GM12878 (cell line): ENCODE data around the gene VPREB1. TPM values are rescaled to one million over a fixed set of nuclear protein-coding genes. Genes with fewer than 3 reads are reported as not detected.
A peak's percentile ranks its signal among the peaks of the same experiment; 100 is the strongest.

Experiments
- ATAC-seq: fragments of 200-7000 bp; cut with Tn5 transposase; 3 replicates; pipeline ENCODE4 v1.9.1; 2020; ENCODE audit warnings: mild to moderate bottlenecking, moderate library complexity
- BruUV-seq: library from RNA; stranded (reverse); fragments of 400-500 nt; replicated peaks from 2 replicates; lab custom pipeline; 2021; lab: Mats Ljungman, UMichigan
- CTCF ChIA-PET: fragments of 300-600 bp; sonication (Branson Sonifier 250); formaldehyde crosslinking; extraction: SDS; loops from one replicate; lab custom pipeline; 2021; ENCODE audit warnings: inconsistent platforms; lab: Yijun Ruan, JAX
- POLR2A ChIA-PET: fragments of 350-600 bp; formaldehyde crosslinking; extraction: SDS; loops from one replicate; lab custom pipeline; 2021; ENCODE audit warnings: inconsistent platforms; lab: Charles Lee
- RAD21 ChIA-PET: fragments of 300-600 bp; sonication (Branson Sonifier 250); formaldehyde crosslinking; loops from one replicate; lab custom pipeline; 2023; ENCODE audit warnings: antibody characterized with exemption; ENCODE audit not compliant: unreplicated experiment; lab: Charles Lee
- SMC1A ChIA-PET: fragments of 300-600 bp; sonication (Branson Sonifier 250); formaldehyde crosslinking; loops from one replicate; lab custom pipeline; 2023; ENCODE audit not compliant: unreplicated experiment, uncharacterized antibody; lab: Charles Lee
- DNase-seq: peaks from one replicate; pipeline ENCODE4 v3.0.0-alpha.2; 2011; ENCODE audit warnings: low read depth, low spot score
- FAIRE-seq: peaks from 3 replicates; lab custom pipeline; 2011; peaks lifted over from hg19 to GRCh38; lab: Jason Lieb, UNC
- H2AFZ ChIP-seq: 2 replicates; pipeline ENCODE4 v1.6.0; 2011; ENCODE audit warnings: low read depth, low read length, control low read depth; ENCODE audit not compliant: control insufficient read depth
- H3K27ac ChIP-seq: 2 replicates; pipeline ENCODE4 v1.5.1; 2011; ENCODE audit warnings: control low read depth; ENCODE audit not compliant: control insufficient read depth, insufficient read depth
- H3K27me3 ChIP-seq, 2 experiments: replicated peaks in 1 of 2; 2 replicates each; pipeline versions ENCODE4 v1.6.0 to v1.6.1; 2011; ENCODE audit warnings: low read length in 1 of 2; ENCODE audit not compliant: control insufficient read depth in 2 of 2, insufficient read depth in 2 of 2
- H3K36me3 ChIP-seq, 2 experiments: 2 replicates each; pipeline ENCODE4 v1.5.1; 2011; ENCODE audit warnings: low read length in 1 of 2; ENCODE audit not compliant: control insufficient read depth in 2 of 2, insufficient read depth in 2 of 2
- H3K4me1 ChIP-seq: 2 replicates; pipeline ENCODE4 v1.6.1; 2011; ENCODE audit warnings: mild to moderate bottlenecking, low read length, moderate library complexity, mixed read lengths; ENCODE audit not compliant: control insufficient read depth, insufficient read depth
- H3K4me2 ChIP-seq: 2 replicates; pipeline ENCODE4 v1.6.0; 2011; ENCODE audit warnings: control low read depth; ENCODE audit not compliant: control insufficient read depth, insufficient read depth
- H3K4me3 ChIP-seq: fragments of 200-600 bp; sonication (generic); 2 replicates; pipeline ENCODE4 v1.5.1; 2016
- H3K79me2 ChIP-seq: 2 replicates; pipeline ENCODE4 v1.6.0; 2011; ENCODE audit warnings: low read length; ENCODE audit not compliant: control insufficient read depth, insufficient read depth
- H3K9ac ChIP-seq: 2 replicates; pipeline ENCODE4 v1.8.0; 2011; ENCODE audit warnings: low read length, control low read depth, mixed read lengths; ENCODE audit not compliant: control insufficient read depth, insufficient read depth
- H3K9me3 ChIP-seq: replicated peaks from 3 replicates; pipeline ENCODE4 v1.5.1; 2011; ENCODE audit warnings: mild to moderate bottlenecking, low read length; ENCODE audit not compliant: control insufficient read depth, insufficient read depth
- H4K20me1 ChIP-seq: 2 replicates; pipeline ENCODE4 v1.6.0; 2011; ENCODE audit not compliant: control insufficient read depth, insufficient read depth
- ASH2L ChIP-seq: fragments of 300-600, 200-600 bp; sonication (generic); IDR thresholded peaks from 2 replicates; pipeline ENCODE4 v1.6.1; 2017; ENCODE audit warnings: low read depth, mild to moderate bottlenecking, borderline replicate concordance
- CREM ChIP-seq: IDR thresholded peaks from 2 replicates; pipeline ENCODE4 v1.6.1; 2014; ENCODE audit warnings: antibody characterized with exemption, low read depth
- RAD21 ChIP-seq: IDR thresholded peaks from 2 replicates; pipeline ENCODE4 v1.6.1; 2011; ENCODE audit warnings: mild to moderate bottlenecking, low read depth, low read length, moderate library complexity; ENCODE audit not compliant: insufficient read depth
- SMC3 ChIP-seq: IDR thresholded peaks from 2 replicates; pipeline ENCODE4 v1.6.1; 2011; ENCODE audit warnings: low read length, improper control_type of control experiment, borderline replicate concordance
- SREBF1 ChIP-seq: IDR thresholded peaks from 2 replicates; pipeline ENCODE4 v1.6.1; 2012; ENCODE audit warnings: mild to moderate bottlenecking, low read length
- SUPT20H ChIP-seq: IDR thresholded peaks from 2 replicates; pipeline ENCODE4 v1.6.1; 2011; ENCODE audit warnings: low read depth, mild to moderate bottlenecking, low read length, moderate library complexity, borderline replicate concordance; ENCODE audit not compliant: control insufficient read depth
- YY1 ChIP-seq: IDR thresholded peaks from 2 replicates; pipeline ENCODE4 v1.6.1; 2011; ENCODE audit warnings: low read depth, mild to moderate bottlenecking, low read length
- ZNF217 ChIP-seq: fragments of 450-650 bp; IDR thresholded peaks from 2 replicates; pipeline ENCODE4 v1.6.1; 2017; ENCODE audit warnings: antibody characterized with exemption, mild to moderate bottlenecking
- ZNF622 ChIP-seq: fragments of 450-650 bp; IDR thresholded peaks from 2 replicates; pipeline ENCODE4 v1.6.1; 2017; ENCODE audit warnings: mild to moderate bottlenecking, inconsistent platforms
- WGBS: methylation state at CpG from one replicate; pipeline ENCODE4 v1.1.6; 2016; ENCODE audit warnings: low lambda C conversion rate; ENCODE audit not compliant: insufficient replicate concordance, insufficient coverage; ENCODE audit errors: missing lambda C conversion rate; 5-methylcytosine and 5-hydroxymethylcytosine counted together
- in situ Hi-C: fragments of 300-500 bp; cut with MboI; formaldehyde crosslinking; loops from 9 replicates; pipeline ENCODE4 v1.14.3; 2018; ENCODE audit warnings: mixed read lengths
- intact Hi-C: fragments of 100-400 bp; cut with micrococcal nuclease; formaldehyde crosslinking; loops from one replicate; pipeline ENCODE4 v1.14.2; 2022; ENCODE audit not compliant: unreplicated experiment
- polyA plus RNA-seq, 11 experiments: library from polyadenylated mRNA; depleted of rRNA in 4 of 11; unstranded in 6 of 11; stranded (reverse) in 5 of 11; fragments of >200 nt; fragmentation: Nextera tagmentation in 4 of 11; fragmentation: Illumina TruSeq in 1 of 11; extraction: Ambion mirVana in 4 of 11; extraction: Trizol in 1 of 11; gene quantifications; 1 replicate in 1 of 11; 2 replicates in 10 of 11; pipeline versions ENCODE4 v1.2.1 to v1.2.3, GENCODE V29; 2011 to 2016; ENCODE audit warnings: inconsistent platforms in 2 of 11, missing spikeins in 2 of 11, low read depth in 1 of 11
- total RNA-seq, 4 experiments: library from RNA; depleted of rRNA in 3 of 4; stranded (reverse); fragments of >200 nt in 3 of 4; fragmentation: Illumina TruSeq in 1 of 4; extraction: Trizol in 1 of 4; gene quantifications; 2 replicates each; pipeline versions ENCODE4 v1.2.1 to v1.2.3, GENCODE V29; 2013 to 2021
- TF ChIP-seq, protein P1 (sequence below), 3 experiments: IDR thresholded peaks in 2 of 3; conservative IDR thresholded peaks in 1 of 3; 2 replicates each; pipeline ENCODE4 v1.5.1; 2011; ENCODE audit warnings: low read depth in 3 of 3, low read length in 3 of 3, mild to moderate bottlenecking in 3 of 3, control low read depth in 2 of 3, moderate library complexity in 2 of 3, inconsistent platforms in 1 of 3, mixed read lengths in 1 of 3; ENCODE audit not compliant: control insufficient read depth in 2 of 3, insufficient read depth in 1 of 3; ENCODE audit errors: extremely low read depth in 1 of 3

VPREB1 gene
- total and polyA plus RNA-seq, 10 of the 15 experiments (the other 5 are each of a cell fraction or from before 2014, with no cell fraction given): not detected

DNA sequence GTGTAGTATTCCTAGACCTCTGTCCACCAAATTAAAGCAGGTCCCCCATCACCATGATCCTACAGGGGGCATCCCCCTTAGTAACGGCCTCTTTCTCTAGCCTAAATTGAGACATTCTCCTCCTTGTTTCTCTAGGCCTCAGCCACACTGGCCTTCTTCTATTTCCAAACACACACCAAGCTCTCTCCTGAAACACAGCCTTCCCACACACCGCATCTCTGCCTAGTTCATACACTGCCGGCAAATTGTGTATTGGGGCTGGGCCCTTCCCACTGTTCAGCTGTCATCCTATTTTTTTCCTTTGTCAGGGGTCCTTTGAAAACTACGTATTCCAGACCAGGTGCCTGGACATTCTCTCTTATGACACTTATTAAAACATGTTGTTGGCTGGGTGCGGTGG, 11.5 kb upstream of the VPREB1 start:
- TF ChIP-seq SUPT20H (no peak), SREBF1 (no peak), CREM (no peak), ASH2L (no peak), ZNF217 (no peak)
- Histone ChIP-seq H3K9ac (no peak overlapping the region), H3K4me1 (no peaks in the 10 kb centered on the region), H3K9me3 (no peaks in the 10 kb centered on the region), H4K20me1 (no peaks in the 10 kb centered on the region), H3K4me3 (no peak overlapping the region), H3K27me3 (no peaks in the 10 kb centered on the region), H3K4me2 (no peak overlapping the region), H3K27ac (no peak overlapping the region), H3K79me2 (no peaks in the 10 kb centered on the region), H3K36me3 (no peaks in the 10 kb centered on the region), H2AFZ (no peak overlapping the region)
- FAIRE-seq: no peak
- RAD21 ChIA-PET: interaction anchor here (1.2 kb wide), 1 partner anchor 38 kb away, joined by 3 read pairs; no protein-coding TSS in a partner anchor
- no peak for DNase-seq
- no peak for ATAC-seq
- intact Hi-C loops (no loop called here), in situ Hi-C loops (no loop called here)
- SMC1A ChIA-PET: interaction anchor here (0.7 to 1.3 kb wide), 3 partner anchors 23 to 52 kb away, joined by 3 to 5 read pairs (median 3); no protein-coding TSS in a partner anchor
- 81% methylated on average over 5 of the region's 5 CpGs for WGBS
- BruUV-seq: no TSS peak
- POLR2A ChIA-PET: no interaction called here
- CTCF ChIA-PET: interaction anchor here (1.7 kb wide), 1 partner anchor 32 kb away, joined by 3 read pairs; no protein-coding TSS in a partner anchor

DNA sequence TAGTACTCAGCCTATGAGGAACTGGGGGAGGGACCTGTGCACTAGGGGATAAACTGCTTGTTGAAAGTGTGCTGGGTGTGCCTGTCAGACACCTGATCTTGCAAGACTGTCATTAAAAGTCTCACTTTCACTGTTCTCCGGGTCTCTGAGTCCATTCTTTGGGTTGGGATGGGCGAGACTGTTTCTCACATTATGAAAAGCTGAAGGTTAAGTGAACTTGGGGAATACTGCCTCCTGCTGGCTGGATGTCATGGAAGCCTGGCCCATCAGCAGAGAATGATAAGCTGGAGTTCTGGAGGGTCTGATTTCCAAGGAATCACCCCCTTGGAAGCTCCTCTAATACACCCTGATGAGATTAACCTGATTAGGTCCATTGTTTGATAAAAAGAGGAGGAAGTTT, 9.0 kb upstream of the VPREB1 start:
- WGBS: 3% methylated on average over 2 of the region's 2 CpGs

More for the DNA sequence above, 9.0 kb upstream of the VPREB1 start:
- POLR2A ChIA-PET: interaction anchor here (1.3 kb wide), 1 partner anchor 28 kb away, joined by 3 read pairs; no protein-coding TSS in a partner anchor
- Histone ChIP-seq H3K36me3 (no peaks in the 10 kb centered on the region), H3K4me1 (no peaks in the 10 kb centered on the region), H3K27ac (no peak overlapping the region), H3K9ac (no peak overlapping the region), H2AFZ (peak overlapping the region; percentile 45), H3K4me3 (no peak overlapping the region), H3K27me3 (no peaks in the 10 kb centered on the region), H3K9me3 (no peaks in the 10 kb centered on the region), H4K20me1 (no peaks in the 10 kb centered on the region), H3K4me2 (no peak overlapping the region), H3K79me2 (no peaks in the 10 kb centered on the region)
- ATAC-seq (peak; percentile 48; the same call in 2 of the 3 replicates), DNase-seq (peak; percentile 17), FAIRE-seq (peak; percentile 61)
- BruUV-seq: no TSS peak
- in situ Hi-C loops (no loop called here), intact Hi-C loops (loop anchor here (1.0 kb wide), 2 partner anchors 27 to 79 kb away; no protein-coding TSS in a partner anchor)
- TF ChIP-seq SMC3: peak; percentile 62; the same call in 1 of the 2 replicates
- TF ChIP-seq, protein P1, sequence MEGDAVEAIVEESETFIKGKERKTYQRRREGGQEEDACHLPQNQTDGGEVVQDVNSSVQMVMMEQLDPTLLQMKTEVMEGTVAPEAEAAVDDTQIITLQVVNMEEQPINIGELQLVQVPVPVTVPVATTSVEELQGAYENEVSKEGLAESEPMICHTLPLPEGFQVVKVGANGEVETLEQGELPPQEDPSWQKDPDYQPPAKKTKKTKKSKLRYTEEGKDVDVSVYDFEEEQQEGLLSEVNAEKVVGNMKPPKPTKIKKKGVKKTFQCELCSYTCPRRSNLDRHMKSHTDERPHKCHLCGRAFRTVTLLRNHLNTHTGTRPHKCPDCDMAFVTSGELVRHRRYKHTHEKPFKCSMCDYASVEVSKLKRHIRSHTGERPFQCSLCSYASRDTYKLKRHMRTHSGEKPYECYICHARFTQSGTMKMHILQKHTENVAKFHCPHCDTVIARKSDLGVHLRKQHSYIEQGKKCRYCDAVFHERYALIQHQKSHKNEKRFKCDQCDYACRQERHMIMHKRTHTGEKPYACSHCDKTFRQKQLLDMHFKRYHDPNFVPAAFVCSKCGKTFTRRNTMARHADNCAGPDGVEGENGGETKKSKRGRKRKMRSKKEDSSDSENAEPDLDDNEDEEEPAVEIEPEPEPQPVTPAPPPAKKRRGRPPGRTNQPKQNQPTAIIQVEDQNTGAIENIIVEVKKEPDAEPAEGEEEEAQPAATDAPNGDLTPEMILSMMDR (IDR thresholded peaks at IDR 0.05 in 2 of 3, conservative IDR thresholded peaks at IDR 0.05 in 1 of 3; ENCODE audit: control insufficient read depth in 2 of 3, extremely low read depth in 1 of 3, insufficient read depth in 1 of 3, low read depth in 3 of 3, low read length in 3 of 3): peak; percentile 51 to 55 (median 52); a peak in 5 of 6 replicates
- no peak for TF ChIP-seq ZNF622
- TF ChIP-seq RAD21: peak; percentile 62
- 0 out of 2 replicates have a peak, but pooled peaks have one; percentile 13 for TF ChIP-seq YY1
- RAD21 ChIA-PET: interaction anchor here (0.8 to 3.1 kb wide), 10 partner anchors 11 to 205 kb away, joined by 3 to 31 read pairs (median 4); no protein-coding TSS in a partner anchor
- SMC1A ChIA-PET: interaction anchor here (1.0 to 1.9 kb wide), 16 partner anchors 25 to 205 kb away, joined by 3 to 19 read pairs (median 4); no protein-coding TSS in a partner anchor
- CTCF ChIA-PET: interaction anchor here (0.6 to 3.3 kb wide), 20 partner anchors 11 to 206 kb away, joined by 3 to 30 read pairs (median 5); no protein-coding TSS in a partner anchor
